GM13976 (cell line): Measurements from ENCODE around the gene BORCS8.
A peak's percentile ranks its signal among the peaks of the same experiment; 100 is the strongest.

Source experiments
- DNase-seq: peaks from one replicate; pipeline ENCODE4 v3.0.0; 2012; ENCODE audit warnings: low spot score
- CTCF ChIP-seq: IDR thresholded peaks from 2 replicates; pipeline ENCODE4 v1.5.1; 2012; ENCODE audit warnings: borderline replicate concordance, mild to moderate bottlenecking; ENCODE audit not compliant: insufficient read depth; ENCODE audit errors: extremely low read depth, missing control alignments, control extremely low read depth
- in situ Hi-C: fragments of 300-500 bp; cut with MboI; formaldehyde crosslinking; loops from one replicate; pipeline ENCODE4 v1.12.0; 2022; ENCODE audit warnings: low sequenced_read_pairs, mixed read lengths, inconsistent platforms; ENCODE audit not compliant: unreplicated experiment

The BORCS8 gene

GRCh38 chr19:19192078-19192882 lies at the start of gene BORCS8, which contains the start of gene RFXANK:
Gene BORCS8 (minus strand): TSS chr19:19192152. CDS start chr19:19192117, 35 bp downstream.
Gene RFXANK (plus strand): TSS chr19:19192258. CDS start chr19:19193947, 1,689 bp downstream.
- TF ChIP-seq CTCF: no peak
- DNase-seq: peak; percentile 98
- in situ Hi-C loops: loop anchor here (25.0 kb wide), 1 partner anchor 295 kb away; no protein-coding TSS in a partner anchor

- no peak for DNase-seq
- in situ Hi-C loops: no loop called here
- TF ChIP-seq CTCF: no peak
These were observed 48.5 kb upstream of the BORCS8 start for GRCh38 chr19:19240476-19240875.

- in situ Hi-C loops: no loop called here
- no peak for DNase-seq
These were observed 47.7 kb upstream of the BORCS8 start for GRCh38 chr19:19239675-19240074.

GRCh38 chr19:19238126-19238894 lies 46.4 kb upstream of the BORCS8 start:
- no peak for TF ChIP-seq CTCF
- in situ Hi-C loops: no loop called here
- no peak for DNase-seq

More at GRCh38 chr19:19239675-19240074, 47.7 kb upstream of the BORCS8 start:
- TF ChIP-seq CTCF: no peak

GRCh38 chr19:19236173-19236572 lies 44.2 kb upstream of the BORCS8 start:
- DNase-seq: no peak
- in situ Hi-C loops: no loop called here
- TF ChIP-seq CTCF: no peak

- TF ChIP-seq CTCF: no peak
These were observed 42.4 kb upstream of the BORCS8 start for GRCh38 chr19:19234220-19234816.

More at GRCh38 chr19:19234220-19234816, 42.4 kb upstream of the BORCS8 start:
- DNase-seq: no peak
- in situ Hi-C loops: no loop called here
